Activated CD8-positive, alpha-beta memory T cell treated with anti-CD3 and anti-CD28 coated beads, Interleukin-2, amount 50 U/mL, for 1 hour (primary cell): ENCODE results near the gene ARAP1.
A peak's percentile ranks its signal among the peaks of the same experiment; 100 is the strongest.

Experiments used
- DNase-seq: peaks from one replicate; pipeline ENCODE4 v3.0.0-alpha.2; 2020; ENCODE audit errors: extremely low read depth

The ARAP1 gene

DNA sequence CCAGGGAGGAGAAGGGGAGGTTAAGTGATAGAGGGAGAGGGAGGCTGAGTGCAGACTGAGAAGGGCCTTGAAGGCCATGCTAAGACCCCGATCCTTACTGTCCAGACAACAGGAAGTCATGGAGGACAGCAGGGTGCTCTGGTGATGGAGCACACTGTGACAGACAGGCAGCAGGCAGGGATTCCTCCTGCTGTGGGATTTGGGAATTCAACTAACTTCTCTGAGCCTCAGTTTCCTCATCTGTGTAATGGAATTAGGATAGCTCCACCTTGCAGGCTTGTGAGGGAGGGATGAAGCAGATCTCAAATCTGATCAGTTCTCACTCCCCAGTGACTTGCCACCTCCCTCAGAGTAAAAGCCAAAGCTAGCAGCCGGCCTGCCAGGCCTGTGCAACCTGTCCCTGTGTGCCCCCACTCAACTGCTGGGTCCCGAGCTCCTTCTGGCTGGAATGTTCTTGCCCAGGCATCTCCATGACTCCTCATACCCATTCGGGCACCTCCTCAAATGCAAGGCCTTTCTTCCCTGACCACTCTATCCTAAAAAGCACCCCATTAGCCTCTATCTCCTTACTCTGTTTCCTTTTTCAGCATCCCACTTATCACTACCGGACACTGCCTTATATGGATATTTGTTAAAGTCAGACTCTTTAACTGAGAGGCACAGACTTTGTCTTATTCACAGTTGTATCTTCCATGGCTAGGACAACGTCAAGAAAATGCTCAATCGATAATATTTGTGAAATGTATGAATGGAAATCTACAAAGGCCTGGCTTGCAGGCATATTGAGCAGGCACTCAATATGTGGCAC is 9.5 kb downstream of the ARAP1 start:
- DNase-seq = no peak

- DNase-seq = no peak
These were observed 10.2 kb downstream of the ARAP1 start for GRCh38 chr11:72741849-72742512.

GRCh38 chr11:72741429-72741833 is 10.8 kb downstream of the ARAP1 start:
- no peak for DNase-seq

- no peak for DNase-seq
These were observed 11.4 kb downstream of the ARAP1 start for GRCh38 chr11:72740562-72741428.

DNA sequence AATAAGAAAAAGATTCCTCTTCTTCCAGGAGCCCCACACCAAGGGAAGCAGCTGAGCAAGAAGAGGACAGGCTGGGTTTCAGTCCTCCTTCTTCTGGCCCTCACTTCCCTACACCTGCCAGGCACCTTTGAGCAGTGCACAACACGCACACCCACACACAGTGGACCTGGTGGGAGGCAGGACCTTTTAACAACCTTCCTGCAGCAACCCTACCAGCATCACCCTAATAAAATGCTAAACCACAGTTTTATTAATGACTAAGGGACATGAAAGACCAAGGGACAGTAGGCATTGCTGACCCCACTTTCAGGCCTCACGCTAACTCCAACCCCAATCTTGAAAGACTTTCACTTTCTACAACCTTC is 12.2 kb downstream of the ARAP1 start:
- DNase-seq = no peak

DNA sequence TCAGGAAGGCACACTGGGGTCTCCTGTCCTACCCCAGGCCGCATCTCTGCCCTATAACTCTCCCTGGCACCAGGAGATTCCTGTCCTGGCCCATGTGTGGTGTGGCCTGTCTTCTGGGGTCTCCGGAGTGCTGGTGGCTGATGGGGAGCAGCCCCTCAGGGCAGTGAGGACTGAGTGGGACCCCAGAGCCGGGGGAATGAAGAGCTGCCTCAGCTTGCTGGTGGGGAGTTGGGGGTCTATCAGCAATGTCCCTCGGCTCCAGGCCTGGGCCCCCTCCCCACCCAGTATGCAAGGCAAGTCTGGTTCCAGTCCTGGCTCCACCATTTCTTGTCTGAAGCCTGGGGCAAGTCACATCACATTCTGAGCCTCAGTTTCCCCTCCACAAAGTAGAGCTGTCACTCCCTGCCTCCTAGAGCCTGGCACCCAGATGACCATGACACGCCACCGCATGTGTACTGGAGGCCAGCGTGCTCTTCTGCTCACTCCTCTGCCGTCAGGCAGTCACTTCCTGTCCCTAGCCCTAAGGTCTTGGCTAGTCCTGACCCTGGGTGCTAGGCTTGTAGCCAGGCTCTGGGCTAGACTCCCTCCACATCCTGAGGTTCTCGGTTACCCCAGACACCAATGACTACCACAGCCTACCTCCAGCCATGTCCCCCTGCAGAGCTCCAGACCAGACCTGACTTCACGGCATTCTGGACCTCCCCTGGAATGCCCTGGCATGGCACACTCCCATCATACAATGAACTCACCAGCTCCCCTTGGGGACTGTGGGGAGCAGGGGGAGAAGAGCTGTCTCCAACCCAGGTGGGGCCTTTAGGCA is 12.8 kb downstream of the ARAP1 start:
- no peak for DNase-seq

DNA sequence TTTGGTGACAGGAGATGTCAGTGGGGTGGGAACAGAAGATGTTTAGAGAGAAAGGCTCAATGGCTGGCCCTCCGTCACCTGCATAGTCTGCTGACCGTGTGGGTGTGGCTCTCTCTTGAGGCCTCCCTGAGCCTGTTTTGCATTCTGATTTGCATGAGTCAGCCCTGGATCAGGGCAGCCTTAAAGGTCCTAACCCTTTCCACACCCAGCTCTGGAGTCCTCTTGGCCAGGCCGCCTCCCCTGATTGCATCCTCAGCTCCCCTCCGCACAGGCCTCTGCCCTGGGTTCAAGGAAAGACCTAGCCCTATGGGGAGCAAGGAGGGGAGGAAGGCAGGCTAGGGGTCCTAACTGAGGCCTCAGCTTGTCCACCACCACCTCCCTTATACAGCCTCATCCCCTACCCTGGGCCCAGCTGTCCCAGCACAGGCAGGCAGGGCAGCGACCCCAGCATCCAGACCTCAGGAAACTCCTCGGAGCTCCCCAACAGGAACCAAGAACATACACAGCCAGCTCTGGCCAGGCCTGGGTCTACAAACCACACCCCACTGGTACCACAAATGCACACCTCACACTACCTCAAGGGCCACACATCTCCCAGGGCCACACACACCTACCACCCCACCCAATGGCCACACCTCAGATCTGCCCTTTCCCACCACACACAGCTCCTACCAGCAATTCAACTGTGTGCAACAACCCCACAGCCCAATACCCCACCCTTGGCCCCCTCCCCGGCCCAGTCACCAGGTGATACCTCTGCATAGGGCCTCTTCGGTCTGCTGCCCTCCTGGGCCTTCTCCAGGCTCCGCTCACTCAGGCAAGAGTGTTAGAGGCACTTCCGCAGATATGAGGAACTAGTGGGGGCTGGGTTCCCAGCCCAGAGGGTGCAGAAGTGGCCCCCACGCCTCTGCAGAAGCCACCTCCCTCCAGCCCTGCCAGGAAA is 13.7 kb downstream of the ARAP1 start:
- DNase-seq = no peak

DNA sequence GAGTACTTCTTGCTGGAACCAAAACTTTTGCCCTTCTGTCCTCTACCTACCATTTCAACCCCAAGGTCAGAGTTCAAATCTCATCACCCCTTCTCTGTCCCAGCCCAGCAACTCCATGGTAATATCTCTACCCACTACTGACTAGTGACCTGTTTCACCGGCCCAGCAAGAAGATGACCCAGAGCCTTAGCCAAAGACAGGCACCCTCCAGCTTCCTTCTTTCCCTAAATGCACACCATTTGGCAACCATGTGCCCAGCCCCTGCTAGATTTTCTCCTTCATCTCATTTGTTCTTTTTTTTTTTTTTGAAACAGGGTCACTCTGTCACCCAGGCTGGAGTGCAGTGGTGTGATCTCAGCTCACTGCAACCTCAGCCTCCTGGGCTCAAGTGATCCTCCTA is 14.9 kb downstream of the ARAP1 start:
- DNase-seq = no peak

DNA sequence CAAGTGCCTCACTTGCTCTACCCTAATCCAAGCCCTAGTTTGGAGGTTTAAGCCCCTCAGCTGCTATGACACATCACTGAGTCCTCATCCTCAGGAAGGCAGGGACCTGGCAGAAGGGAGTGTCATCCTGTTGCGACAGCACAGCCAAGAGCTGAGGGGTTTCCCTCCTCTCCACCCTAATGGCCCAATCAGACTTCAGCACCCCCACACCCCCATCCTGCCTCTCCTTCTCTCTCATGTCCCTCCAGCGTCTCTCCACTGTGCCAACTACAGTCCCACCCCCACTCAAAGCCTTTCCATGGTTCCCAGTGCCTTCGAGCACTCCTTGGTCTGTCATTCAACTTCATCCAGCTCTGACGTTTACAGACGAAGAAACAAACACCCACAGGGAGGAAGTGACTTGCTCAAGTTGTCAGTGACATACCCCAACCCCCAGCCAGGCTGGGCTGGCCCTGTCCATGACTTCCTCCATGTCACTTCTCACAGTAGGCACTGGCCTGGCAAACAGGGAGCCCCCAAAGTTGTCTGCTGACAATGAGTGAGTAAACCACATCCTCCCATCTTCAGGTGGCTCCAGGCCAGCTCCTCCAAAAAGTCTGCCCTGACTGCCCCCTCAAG is 15.6 kb downstream of the ARAP1 start:
- DNase-seq = peak; percentile 59

- DNase-seq = no peak
These were observed 16.6 kb downstream of the ARAP1 start for GRCh38 chr11:72735495-72736027.

DNA sequence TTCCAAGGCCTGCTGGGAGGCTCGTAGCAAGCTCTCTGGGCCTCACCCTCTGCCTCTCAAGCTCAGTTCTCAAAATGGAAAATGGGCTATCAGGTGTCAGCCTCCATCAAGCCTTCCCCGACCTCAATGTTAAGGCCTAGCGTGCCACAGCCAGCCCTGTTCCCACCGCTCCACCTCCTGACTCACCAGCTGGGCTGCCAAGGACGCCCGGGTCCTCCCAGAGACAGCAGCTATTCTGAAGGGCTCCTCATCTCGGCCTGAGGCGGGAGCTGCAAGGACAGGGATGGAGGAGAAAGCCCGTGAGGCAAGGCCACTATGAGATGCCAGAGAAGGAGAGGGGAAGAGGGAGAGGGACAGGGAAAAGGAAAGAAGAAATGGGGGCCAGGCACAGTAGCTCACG is 19.9 kb downstream of the ARAP1 start:
- DNase-seq = no peak

DNA sequence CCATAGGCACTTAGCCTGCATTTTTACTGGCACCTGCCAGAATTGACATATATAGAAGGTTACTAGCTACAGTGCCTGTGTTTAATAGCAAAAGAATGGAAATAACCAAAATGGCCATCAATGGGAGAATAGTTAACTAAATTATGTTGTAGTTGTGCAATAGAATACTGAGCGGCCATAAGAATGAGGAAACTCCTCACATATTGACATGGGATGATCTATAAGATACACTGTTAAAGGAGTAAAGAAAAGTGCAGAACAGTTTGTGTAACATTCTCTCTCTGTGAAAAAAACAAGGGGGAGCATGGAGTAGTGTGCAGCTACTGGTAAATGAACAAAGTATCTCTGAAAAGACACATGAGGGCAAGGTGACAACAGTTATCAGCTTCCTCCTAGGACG is 21.5 kb downstream of the ARAP1 start:
- DNase-seq = no peak

- no peak for DNase-seq
These were observed 22.0 kb downstream of the ARAP1 start for GRCh38 chr11:72730243-72730642.

GRCh38 chr11:72727521-72727920 is 24.7 kb downstream of the ARAP1 start:
- DNase-seq = no peak

DNA sequence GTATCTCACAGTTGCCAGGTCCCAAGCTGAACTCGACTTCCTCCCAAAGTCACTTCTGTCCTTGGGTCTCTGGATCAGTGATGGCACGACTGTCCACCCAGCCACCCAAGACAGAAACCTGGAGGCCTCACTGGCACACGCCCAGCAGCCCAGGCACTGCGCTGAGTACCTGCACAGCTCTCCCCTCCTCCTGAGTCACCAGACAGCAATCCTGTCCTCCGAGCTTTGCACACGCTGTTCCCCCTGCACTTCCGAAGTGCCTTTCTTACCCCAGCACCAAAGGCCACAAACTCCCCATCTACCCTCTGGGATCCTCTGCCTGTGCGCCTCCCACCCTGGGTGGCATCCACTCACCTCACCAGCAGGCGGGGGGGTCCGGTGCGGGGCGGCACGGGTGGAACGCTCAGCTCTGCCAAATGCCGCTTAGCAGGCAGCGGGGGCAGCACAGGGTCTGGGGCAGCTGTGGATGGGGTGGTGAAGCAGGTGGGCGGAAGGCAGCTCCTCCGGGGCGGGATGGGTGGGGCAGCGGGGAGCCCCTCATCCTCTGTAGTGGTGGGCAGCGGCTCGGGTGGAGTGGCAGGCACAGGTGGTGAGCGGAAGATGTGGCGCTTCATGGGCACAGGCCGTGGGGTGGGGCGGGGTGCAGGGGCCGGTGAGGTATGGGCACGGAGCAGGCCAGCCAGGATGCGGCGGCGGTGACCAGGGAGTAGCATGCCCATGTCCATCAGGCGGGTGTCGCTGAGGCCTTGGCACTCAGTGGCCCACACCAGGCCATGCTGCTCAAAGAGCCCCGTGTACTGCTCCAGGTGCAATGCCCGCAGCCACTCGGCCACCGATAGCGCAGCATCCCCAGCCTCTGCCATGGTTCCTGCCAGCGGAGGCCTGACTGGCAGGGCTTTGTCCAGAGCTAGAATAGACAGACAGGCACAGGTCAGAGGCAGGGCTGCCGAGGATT is 25.7 kb downstream of the ARAP1 start:
- no peak for DNase-seq

DNA sequence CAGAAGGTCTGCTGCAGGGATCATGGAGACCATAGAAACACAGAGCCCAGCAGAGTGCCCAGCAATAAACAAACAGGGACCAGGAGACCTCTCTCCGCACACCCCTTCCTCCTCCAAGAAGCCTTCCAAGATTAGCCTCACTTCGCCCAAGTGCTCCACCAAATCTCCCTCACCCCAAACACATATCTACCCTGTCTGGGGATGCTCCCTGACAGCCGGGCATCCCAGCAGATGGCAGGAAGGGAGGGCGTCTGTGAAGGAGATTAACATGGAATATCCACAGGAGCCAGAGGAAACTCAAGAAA is 26.5 kb downstream of the ARAP1 start:
- DNase-seq = no peak

DNA sequence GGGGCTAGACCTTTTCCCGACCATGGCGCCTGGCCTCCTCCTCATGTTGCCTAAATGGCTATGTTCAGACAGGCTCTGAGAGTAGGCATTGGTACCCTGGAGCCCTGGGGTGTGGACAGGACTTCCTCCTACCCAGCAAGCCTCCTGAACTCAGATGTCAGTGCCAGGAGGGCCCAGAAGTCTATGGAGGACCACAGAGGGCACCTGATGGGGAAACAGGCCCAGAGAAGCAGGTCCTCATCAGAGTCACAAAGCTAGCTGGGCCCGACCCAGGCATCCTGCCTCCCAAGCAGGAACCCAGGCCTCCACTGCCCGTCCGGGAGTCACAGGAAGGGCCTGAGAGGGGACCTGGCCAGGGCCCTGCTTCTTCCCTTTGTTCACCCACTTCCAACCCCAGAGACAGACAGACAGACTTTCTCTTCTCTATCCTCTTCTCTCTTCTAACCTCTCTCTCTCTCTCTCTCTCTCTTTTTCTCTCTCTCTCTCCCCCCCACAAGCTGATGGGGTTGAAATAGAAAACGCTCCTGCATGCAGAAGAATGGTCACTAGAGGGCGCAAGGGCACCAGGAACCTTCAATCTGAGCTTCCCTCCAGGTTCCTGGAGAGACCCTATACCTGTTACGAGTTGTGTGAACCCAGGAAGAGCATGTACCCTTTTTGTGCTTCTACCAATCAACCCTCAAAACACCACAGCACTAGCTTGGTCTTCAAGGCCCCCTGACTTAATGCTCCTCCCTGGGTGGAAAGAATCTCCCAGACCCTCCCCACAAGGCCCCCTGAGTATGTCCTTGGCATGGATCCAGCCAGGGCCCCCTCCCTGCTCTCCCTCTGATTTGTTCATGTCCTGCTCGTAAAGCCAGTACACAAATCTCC is 27.1 kb downstream of the ARAP1 start:
- peak; percentile 59 for DNase-seq

DNA sequence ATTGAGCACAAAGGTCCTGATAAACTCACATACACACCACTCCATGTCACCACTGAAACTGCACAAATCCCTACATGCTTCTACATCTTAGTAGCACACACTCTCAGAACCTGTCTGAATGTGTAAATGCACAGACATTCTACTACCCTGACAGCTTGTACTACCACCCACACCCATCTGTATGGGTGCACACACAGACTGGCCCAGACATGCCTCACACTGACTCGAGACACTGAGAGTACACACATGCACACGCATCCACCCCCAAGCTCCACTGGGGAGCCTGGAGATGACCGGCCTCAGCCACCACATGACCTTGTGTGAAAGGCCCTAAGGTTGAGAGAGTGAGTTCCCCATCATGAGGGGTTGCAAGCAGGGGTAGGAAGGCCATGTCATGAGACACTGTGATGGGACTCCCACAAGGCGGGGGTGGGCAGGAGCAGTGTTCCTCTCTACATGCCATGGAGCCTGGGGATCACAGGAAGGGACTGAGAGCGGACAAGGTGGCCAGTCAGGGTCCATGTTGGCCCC is 28.1 kb downstream of the ARAP1 start:
- no peak for DNase-seq
